ENCODE measurements around the gene ST8SIA1. TPM values are rescaled to one million over a fixed set of nuclear protein-coding genes. Genes with fewer than 3 reads are reported as not detected.

ST8SIA1 gene
- total RNA-seq, 1 donor from 2014 or later: under 0.01 TPM

- H3K27me3 ChIP-seq (ENCODE audit: control insufficient read depth, insufficient read depth, low read length): peaks cover 2% of the 10 kb centered on the region
- no peak for DNase-seq (ENCODE audit: low read depth)
- FAIRE-seq: no peak
- H3K4me3 ChIP-seq (ENCODE audit: low read depth, low read length): no peak overlapping the region
- TF ChIP-seq, protein P1, sequence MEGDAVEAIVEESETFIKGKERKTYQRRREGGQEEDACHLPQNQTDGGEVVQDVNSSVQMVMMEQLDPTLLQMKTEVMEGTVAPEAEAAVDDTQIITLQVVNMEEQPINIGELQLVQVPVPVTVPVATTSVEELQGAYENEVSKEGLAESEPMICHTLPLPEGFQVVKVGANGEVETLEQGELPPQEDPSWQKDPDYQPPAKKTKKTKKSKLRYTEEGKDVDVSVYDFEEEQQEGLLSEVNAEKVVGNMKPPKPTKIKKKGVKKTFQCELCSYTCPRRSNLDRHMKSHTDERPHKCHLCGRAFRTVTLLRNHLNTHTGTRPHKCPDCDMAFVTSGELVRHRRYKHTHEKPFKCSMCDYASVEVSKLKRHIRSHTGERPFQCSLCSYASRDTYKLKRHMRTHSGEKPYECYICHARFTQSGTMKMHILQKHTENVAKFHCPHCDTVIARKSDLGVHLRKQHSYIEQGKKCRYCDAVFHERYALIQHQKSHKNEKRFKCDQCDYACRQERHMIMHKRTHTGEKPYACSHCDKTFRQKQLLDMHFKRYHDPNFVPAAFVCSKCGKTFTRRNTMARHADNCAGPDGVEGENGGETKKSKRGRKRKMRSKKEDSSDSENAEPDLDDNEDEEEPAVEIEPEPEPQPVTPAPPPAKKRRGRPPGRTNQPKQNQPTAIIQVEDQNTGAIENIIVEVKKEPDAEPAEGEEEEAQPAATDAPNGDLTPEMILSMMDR (IDR thresholded peaks at IDR 0.05; ENCODE audit: insufficient read depth, low read length, severe bottlenecking): no peak
- no peaks in the 10 kb centered on the region for H3K36me3 ChIP-seq (ENCODE audit: control insufficient read depth, insufficient read depth, low read length)
These were observed 21.1 kb downstream of the ST8SIA1 start for GRCh38 chr12:22313286-22313962.

- Histone ChIP-seq H3K27me3 (ENCODE audit: control insufficient read depth, insufficient read depth, low read length) (peaks cover 2% of the 10 kb centered on the region), H3K36me3 (ENCODE audit: control insufficient read depth, insufficient read depth, low read length) (no peaks in the 10 kb centered on the region), H3K4me3 (ENCODE audit: low read depth, low read length) (no peak overlapping the region)
- no peak for FAIRE-seq
- TF ChIP-seq, protein P1 (IDR thresholded peaks at IDR 0.05; ENCODE audit: insufficient read depth, low read length, severe bottlenecking): no peak
- DNase-seq (ENCODE audit: low read depth): peak; percentile 79
These were observed 22.2 kb downstream of the ST8SIA1 start for GRCh38 chr12:22312336-22312735.

- Histone ChIP-seq H3K4me3 (ENCODE audit: low read depth, low read length) (no peak overlapping the region), H3K36me3 (ENCODE audit: control insufficient read depth, insufficient read depth, low read length) (no peaks in the 10 kb centered on the region), H3K27me3 (ENCODE audit: control insufficient read depth, insufficient read depth, low read length) (peaks cover 2% of the 10 kb centered on the region)
- DNase-seq (ENCODE audit: low read depth): no peak
- no peak for FAIRE-seq
- TF ChIP-seq, protein P1 (IDR thresholded peaks at IDR 0.05; ENCODE audit: insufficient read depth, low read length, severe bottlenecking): no peak
These were observed 23.8 kb downstream of the ST8SIA1 start for GRCh38 chr12:22310709-22311108.

DNA sequence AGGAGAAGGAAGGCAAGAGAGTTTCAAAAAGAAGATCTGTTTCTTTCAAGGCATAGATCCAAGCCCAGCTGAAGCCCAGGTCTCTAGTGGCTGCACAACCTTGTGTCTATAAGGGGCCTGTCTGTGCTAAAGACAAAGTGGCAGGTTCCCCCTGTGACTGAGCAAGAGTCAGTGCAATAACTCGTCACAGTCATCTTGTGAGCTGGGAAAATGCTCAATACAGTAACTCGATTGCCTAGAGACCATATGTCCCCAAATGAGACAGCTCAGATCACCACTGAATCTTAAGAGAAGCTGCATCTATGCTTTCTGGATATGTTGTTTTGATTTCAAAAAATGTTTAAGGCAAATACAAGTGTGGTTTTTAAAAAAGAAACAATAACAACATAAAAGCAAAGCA, 24.2 kb downstream of the ST8SIA1 start:
- TF ChIP-seq, protein P1 (IDR thresholded peaks at IDR 0.05; ENCODE audit: insufficient read depth, low read length, severe bottlenecking): no peak
- no peak for DNase-seq (ENCODE audit: low read depth)
- FAIRE-seq: no peak
- no peaks in the 10 kb centered on the region for H3K36me3 ChIP-seq (ENCODE audit: control insufficient read depth, insufficient read depth, low read length)
- no peak overlapping the region for H3K4me3 ChIP-seq (ENCODE audit: low read depth, low read length)
- peaks cover 2% of the 10 kb centered on the region for H3K27me3 ChIP-seq (ENCODE audit: control insufficient read depth, insufficient read depth, low read length)

DNA sequence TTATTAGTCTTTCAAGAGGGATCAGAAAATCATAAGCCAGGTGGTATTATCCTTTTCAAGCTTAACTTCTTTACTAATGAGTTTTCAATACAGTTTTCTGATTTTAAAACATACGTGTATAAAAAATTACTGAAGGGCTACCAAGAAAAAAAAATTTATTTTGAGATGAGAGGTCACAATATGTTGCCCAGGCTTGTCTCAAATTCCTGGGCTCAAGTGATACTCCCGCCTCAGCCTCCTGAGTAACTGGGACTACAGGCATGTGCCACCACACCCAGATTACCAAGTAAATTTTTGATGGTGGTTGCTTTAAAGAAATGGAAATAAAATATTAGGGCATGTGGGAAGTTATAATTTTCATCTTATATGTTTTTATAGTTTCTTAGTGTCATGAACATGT, 26.7 kb downstream of the ST8SIA1 start:
- Histone ChIP-seq H3K27me3 (ENCODE audit: control insufficient read depth, insufficient read depth, low read length) (peaks cover 2% of the 10 kb centered on the region), H3K36me3 (ENCODE audit: control insufficient read depth, insufficient read depth, low read length) (no peaks in the 10 kb centered on the region), H3K4me3 (ENCODE audit: low read depth, low read length) (no peak overlapping the region)
- FAIRE-seq: no peak
- TF ChIP-seq, protein P1 (IDR thresholded peaks at IDR 0.05; ENCODE audit: insufficient read depth, low read length, severe bottlenecking): no peak
- peak; percentile 52 for DNase-seq (ENCODE audit: low read depth)

DNA sequence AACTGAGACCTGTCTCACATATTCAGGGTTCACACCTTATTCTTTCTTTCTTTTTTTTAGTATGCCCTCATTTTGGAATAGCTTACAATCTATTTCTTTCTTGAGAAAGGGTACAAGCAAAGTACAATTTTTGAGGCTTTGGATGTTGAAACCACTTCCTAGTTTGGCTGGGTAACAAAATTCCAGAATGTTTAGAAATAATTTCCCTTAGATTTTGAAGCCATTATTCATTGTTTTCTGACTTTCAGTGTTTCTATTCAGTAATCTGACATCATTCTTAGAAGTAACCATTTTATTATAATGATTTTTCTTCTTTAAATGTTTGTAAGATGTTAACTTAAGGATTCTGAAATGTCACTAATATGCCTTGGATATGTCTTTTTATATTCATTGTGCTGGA, 28.2 kb downstream of the ST8SIA1 start:
- TF ChIP-seq, protein P1 (IDR thresholded peaks at IDR 0.05; ENCODE audit: insufficient read depth, low read length, severe bottlenecking): no peak
- peaks cover 2% of the 10 kb centered on the region for H3K27me3 ChIP-seq (ENCODE audit: control insufficient read depth, insufficient read depth, low read length)
- FAIRE-seq (no peak), DNase-seq (ENCODE audit: low read depth) (no peak)
- no peaks in the 10 kb centered on the region for H3K36me3 ChIP-seq (ENCODE audit: control insufficient read depth, insufficient read depth, low read length)
- no peak overlapping the region for H3K4me3 ChIP-seq (ENCODE audit: low read depth, low read length)
